ENCODE data around the gene CLIC2.

Gene CLIC2

GRCh38 chrX:155246748-155247147, 87.7 kb downstream of the CLIC2 start:
- no peak for TF ChIP-seq EZH2phosphoT487 (IDR thresholded peaks at IDR 0.05; ENCODE audit: borderline replicate concordance, low read length)
- no peak for TF ChIP-seq CTCF (IDR thresholded peaks at IDR 0.05; ENCODE audit: low read depth, low read length, poor library complexity, severe bottlenecking)

GRCh38 chrX:155242300-155242699, 92.1 kb downstream of the CLIC2 start:
- Histone ChIP-seq H3K27me3 (ENCODE audit: control insufficient read depth, low read length) (no peaks in the 10 kb centered on the region), H3K4me3 (ENCODE audit: low read length) (no peak overlapping the region), H3K4me1 (ENCODE audit: control insufficient read depth, low read length) (no peaks in the 10 kb centered on the region), H4K20me1 (ENCODE audit: control insufficient read depth, insufficient read depth, low read depth, low read length) (no peaks in the 10 kb centered on the region), H3K9me2 (replicated peaks; ENCODE audit: control insufficient read depth, low read length) (no peaks in the 10 kb centered on the region), H3K27ac (ENCODE audit: low read depth, low read length) (no peak overlapping the region), H3K9me3 (ENCODE audit: control insufficient read depth, insufficient read depth, low read length) (no peaks in the 10 kb centered on the region), H3F3A (ENCODE audit: control insufficient read depth, insufficient read depth) (no peaks in the 10 kb centered on the region; the same call in 1 of the 2 replicates), H3K36me3 (ENCODE audit: control insufficient read depth, low read length) (peaks cover 16% of the 10 kb centered on the region), H3K4me2 (ENCODE audit: low read length) (no peak overlapping the region), H3K79me2 (ENCODE audit: control insufficient read depth, low read length) (no peaks in the 10 kb centered on the region)
- TF ChIP-seq CTCF (IDR thresholded peaks at IDR 0.05; ENCODE audit: low read depth, low read length, poor library complexity, severe bottlenecking) (no peak), EZH2phosphoT487 (IDR thresholded peaks at IDR 0.05; ENCODE audit: borderline replicate concordance, low read length) (no peak)

More at GRCh38 chrX:155246748-155247147, 87.7 kb downstream of the CLIC2 start:
- Histone ChIP-seq H3K4me2 (ENCODE audit: low read length) (no peak overlapping the region), H3K4me3 (ENCODE audit: low read length) (no peak overlapping the region), H4K20me1 (ENCODE audit: control insufficient read depth, insufficient read depth, low read depth, low read length) (no peaks in the 10 kb centered on the region), H3K9me2 (replicated peaks; ENCODE audit: control insufficient read depth, low read length) (no peaks in the 10 kb centered on the region), H3F3A (ENCODE audit: control insufficient read depth, insufficient read depth) (no peaks in the 10 kb centered on the region), H3K27ac (ENCODE audit: low read depth, low read length) (no peak overlapping the region), H3K27me3 (ENCODE audit: control insufficient read depth, low read length) (no peaks in the 10 kb centered on the region), H3K79me2 (ENCODE audit: control insufficient read depth, low read length) (no peaks in the 10 kb centered on the region), H3K4me1 (ENCODE audit: control insufficient read depth, low read length) (no peaks in the 10 kb centered on the region), H3K9me3 (ENCODE audit: control insufficient read depth, insufficient read depth, low read length) (no peaks in the 10 kb centered on the region), H3K36me3 (ENCODE audit: control insufficient read depth, low read length) (no peaks in the 10 kb centered on the region)

- H3K4me2 ChIP-seq (ENCODE audit: low read length), result no peak overlapping the region
- H3K27ac ChIP-seq (ENCODE audit: low read depth, low read length), result no peak overlapping the region
- no peaks in the 10 kb centered on the region for H3K9me2 ChIP-seq (replicated peaks; ENCODE audit: control insufficient read depth, low read length)
- no peaks in the 10 kb centered on the region for H3K9me3 ChIP-seq (ENCODE audit: control insufficient read depth, insufficient read depth, low read length)
- no peaks in the 10 kb centered on the region for H4K20me1 ChIP-seq (ENCODE audit: control insufficient read depth, insufficient read depth, low read depth, low read length)
- TF ChIP-seq CTCF (IDR thresholded peaks at IDR 0.05; ENCODE audit: low read depth, low read length, poor library complexity, severe bottlenecking) (no peak), EZH2phosphoT487 (IDR thresholded peaks at IDR 0.05; ENCODE audit: borderline replicate concordance, low read length) (no peak)
- H3F3A ChIP-seq (ENCODE audit: control insufficient read depth, insufficient read depth), result no peaks in the 10 kb centered on the region; the same call in 1 of the 2 replicates
- peaks cover 3% of the 10 kb centered on the region; the same call in 1 of the 2 replicates for H3K79me2 ChIP-seq (ENCODE audit: control insufficient read depth, low read length)
- H3K4me3 ChIP-seq (ENCODE audit: low read length), result no peak overlapping the region
- no peaks in the 10 kb centered on the region for H3K27me3 ChIP-seq (ENCODE audit: control insufficient read depth, low read length)
- H3K4me1 ChIP-seq (ENCODE audit: control insufficient read depth, low read length), result no peaks in the 10 kb centered on the region
- peaks cover 46% of the 10 kb centered on the region for H3K36me3 ChIP-seq (ENCODE audit: control insufficient read depth, low read length)
These were observed 96.7 kb downstream of the CLIC2 start for GRCh38 chrX:155237719-155238118.

Measured in DOHH2 (cell line).